Fibroblast of upper back skin (primary cell): ENCODE results near the gene NLN.
"Not testable (repeated sequence)": the region's sequence is repeated elsewhere in the genome, so short reads cannot be mapped to it uniquely, and the experiment has no call there.

Experiments used
- DNase-seq: peaks from one replicate; pipeline ENCODE4 v3.0.0-alpha.2; 2013

NLN gene

DNA sequence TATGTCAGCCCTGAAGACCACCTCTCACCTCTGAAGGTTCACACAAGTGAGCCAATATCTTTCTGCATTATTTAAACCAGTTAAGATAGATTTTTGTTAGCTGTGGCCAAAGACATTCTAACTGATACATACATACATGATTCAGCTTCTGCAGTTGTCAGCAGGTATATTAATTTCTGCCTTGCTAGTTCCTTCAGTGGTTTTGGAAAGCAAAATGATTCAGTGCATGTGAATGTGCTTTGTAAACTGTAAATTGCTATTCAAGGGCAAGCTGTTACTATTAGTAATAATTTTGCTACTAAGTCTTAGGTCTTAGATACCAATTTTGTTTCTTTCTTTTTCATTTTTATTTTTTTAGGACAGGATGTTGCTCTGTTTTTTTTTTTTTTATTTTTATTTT is 115.1 kb downstream of the NLN start:
- peak; percentile 91 for DNase-seq

DNA sequence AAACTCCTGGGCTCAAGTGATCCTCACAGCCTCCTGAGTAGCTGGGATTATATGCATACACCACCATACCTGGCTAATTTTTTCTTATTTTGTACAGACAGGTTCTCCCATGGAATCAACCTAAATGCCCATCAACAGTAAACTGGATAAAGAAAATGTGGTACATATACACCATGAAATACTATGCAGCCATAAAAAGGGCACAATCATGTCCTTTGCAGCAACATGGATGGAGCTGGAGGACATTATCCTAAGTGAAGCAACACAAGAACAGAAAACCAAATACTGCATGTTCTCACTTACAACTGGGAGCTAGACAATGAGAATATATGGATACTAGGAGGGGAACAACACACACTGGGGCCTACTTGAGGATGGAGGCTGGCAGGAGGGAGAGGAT is 117.2 kb downstream of the NLN start:
- DNase-seq, result not testable (repeated sequence)

DNA sequence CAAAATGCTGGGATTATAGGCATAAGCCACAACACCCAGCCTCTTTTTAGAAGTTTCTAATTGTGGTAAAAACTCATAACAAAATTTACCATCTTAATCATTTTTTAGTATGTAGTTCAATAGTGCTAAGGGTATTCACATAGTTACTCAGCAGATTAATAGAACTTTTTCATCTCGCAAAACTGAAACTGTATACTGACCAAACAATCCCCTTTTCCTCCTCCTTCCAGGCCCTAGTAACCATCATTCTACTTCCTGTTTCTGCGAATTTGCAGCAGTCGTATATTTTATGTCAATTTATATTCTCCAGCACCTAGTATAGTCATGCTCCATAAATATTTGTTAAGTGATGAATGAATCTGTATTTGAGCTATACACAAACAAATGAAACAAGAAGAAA is 118.1 kb downstream of the NLN start:
- no peak for DNase-seq

DNA sequence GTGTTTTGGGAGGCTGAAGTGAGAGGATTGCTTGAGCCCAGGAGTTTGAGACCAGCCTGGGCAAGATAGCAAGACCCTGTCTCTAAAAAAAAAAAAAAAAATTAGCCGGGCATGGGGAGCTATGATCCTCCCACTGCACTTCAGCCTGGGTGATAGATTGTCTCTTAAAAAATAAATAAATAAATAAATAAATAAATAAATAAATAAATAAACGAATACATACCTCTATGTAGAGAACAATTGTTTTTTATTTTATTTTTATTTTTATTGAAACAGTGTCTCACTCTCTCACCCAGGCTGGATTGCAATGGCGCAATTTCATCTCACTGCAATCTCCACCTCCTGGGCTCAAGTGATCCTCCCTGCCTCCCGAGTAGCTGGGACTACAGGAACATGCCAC is 122.8 kb downstream of the NLN start:
- not testable (repeated sequence) for DNase-seq

DNA sequence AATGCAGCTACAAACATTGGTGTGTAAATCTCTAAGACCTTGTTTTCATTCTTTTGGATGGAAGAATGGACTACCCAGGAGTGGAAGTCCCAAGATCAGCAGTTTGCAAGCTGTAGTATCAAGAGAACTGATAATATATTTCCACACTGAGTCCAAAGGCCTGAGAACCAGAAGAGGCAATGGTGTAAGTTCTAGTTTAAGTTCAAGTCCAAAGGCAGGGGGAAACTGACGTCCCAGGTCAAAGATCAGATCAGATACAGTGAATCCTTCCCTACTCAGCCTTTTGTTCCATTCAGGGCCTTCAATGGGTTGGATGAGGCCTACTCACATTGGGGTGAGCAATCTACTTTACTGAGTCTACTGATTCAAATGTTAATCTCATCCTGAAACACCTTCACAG is 124.1 kb downstream of the NLN start:
- DNase-seq, result no peak

DNA sequence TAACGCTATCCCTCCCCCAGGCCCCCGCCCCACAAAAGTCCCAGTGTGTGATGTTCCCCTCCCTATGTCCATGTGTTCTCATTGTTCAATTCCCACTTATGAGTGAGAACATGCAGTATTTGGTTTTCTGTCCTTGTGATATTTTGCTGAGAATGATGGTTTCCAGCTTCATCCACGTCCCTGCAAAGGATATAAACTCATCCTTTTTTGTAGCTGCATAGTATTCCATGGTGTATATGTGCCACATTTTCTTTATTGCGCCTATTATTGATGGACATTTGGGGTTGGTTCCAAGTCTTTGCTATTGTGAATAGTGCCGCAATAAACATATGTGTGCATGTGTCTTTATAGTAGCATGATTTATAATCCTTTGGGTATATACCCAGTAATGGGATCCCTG is 125.0 kb downstream of the NLN start:
- not testable (repeated sequence) for DNase-seq

DNA sequence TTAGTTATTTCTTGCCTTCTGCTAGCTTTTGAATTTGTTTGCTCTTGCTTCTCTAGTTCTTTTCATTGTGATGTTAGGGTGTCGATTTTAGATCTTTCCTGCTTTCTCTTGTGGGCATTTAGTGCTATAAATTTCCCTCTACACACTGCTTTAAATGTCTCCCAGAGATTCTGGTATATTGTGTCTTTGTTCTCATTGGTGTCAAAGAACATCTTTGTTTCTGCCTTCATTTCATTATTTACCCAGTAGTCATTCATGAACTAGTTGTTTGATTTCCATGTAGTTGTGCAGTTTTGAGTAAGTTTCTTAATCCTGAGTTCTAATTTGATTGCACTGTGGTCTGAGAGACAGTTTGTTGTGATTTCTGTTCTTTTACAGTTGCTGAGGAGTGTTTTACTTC is 127.9 kb downstream of the NLN start:
- DNase-seq, result not testable (repeated sequence)

DNA sequence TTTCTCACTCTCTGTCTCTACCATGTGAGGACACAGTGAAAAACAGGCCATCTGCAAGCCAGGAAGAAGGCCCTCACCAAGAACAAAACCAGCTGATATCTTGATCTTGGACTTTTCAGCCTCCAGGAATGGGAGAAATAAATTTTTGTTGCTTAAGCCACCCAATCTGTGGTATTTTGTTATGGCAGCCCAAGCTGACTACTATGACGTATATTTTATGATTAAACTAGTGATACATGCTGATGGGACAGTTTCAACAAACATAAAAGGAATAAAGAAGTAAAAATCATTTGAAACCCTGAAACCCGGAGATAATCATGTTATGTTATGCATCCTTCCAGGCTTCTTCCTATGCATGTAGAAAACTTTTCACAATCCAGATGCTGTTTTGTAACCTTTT is 132.9 kb downstream of the NLN start:
- peak; percentile 60 for DNase-seq

DNA sequence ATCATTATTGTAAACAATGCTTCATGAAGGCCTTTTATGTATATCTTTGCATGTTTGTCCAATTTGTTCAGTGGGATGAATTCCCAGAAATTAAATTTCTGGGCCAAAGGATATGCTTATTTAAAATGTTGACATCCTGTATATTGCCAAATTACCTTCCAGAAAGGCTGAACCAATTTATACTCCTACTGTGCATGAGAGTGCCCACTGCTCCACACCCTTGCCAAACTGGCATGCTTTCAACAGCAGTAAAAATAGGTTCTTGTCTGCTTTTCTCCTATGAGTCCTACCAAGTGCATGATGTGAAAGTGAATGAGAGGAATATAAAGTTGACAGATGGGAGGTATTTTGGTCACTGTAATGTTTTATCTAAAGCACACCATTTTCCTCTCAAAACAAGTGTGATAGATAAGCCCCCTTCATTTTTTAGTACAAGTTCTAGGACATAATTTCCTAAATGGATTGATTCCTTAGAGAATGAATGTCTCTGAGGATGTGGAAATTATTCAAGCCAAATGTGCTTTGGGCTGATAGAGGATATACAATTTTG is 133.8 kb downstream of the NLN start:
- no peak for DNase-seq

DNA sequence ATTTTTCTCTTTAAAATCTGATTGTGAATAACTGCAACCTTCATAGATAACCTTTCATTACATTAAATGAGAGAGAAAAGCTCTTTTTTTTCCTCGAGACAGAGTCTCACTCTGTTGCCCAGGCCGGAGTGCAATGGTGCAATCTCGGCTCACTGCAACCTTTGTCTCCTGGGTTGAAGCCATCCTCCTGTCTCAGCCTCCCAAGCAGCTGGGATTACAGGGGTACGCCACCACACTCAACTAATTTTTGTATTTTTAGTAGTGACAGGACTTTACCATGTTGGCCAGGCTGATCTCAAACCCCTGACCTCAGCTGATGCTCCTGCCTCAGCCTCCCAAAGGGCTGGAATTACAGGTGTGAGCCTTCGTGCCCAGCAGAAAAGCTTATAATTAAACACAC is 134.5 kb downstream of the NLN start:
- DNase-seq, result no peak

DNA sequence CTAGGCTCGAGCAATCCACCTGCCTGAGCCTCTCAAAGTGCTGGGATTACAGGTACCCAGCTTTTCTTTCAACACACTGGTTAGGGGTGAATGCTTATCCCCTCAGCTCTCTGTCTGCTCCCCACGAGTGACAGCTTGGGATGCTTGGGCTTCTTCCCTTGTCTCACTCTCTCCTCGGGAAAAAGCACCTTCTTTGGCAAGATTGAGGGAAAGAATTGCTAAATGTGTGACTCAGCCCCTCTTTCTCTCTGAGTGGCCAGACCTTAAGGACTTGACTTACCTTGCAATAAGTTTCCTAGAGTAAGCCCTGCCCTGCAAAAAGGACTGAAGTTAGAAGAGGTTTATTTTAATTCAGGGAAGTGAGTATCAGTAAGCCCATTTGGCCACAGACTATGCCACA is 136.3 kb downstream of the NLN start:
- no peak for DNase-seq

DNA sequence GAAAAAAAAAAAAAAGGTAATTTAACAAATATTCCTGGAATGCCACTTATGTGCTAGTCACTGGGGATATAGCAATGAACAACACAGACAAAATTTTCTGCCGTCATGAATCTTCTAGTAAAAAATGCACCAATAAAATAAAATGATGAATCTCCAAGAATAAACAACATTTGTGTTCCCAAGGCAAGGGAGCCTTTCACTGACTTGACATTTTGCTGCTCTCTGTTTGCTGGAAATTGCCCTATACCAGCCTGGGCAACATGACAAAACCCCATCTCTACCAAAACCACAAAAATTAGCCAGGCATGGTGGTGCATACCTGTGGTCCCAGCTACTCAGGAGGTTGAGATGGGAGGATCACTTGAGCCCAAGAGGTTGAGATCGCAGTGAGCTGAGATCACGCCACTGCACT is 139.8 kb downstream of the NLN start:
- peak; percentile 98 for DNase-seq

DNA sequence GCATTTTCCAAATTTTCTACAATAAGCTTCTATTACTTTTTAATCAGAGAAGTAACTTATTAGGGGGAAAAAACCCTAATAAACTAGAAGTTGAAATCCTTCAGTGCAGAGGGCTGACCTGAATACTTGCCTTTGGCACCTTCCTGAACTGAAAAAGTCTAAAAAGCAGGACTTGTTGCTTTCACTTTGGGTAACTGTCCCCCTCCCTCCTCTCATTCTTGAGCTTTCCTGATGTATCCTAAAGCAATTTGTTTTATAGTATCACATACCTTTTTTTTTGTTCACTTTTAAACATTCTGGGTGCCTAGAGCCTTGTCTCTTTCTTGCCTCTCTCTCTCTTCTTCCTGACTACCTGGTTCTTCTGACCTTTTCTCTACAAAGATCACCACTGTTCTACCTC is 140.4 kb downstream of the NLN start:
- peak; percentile 49 for DNase-seq

DNA sequence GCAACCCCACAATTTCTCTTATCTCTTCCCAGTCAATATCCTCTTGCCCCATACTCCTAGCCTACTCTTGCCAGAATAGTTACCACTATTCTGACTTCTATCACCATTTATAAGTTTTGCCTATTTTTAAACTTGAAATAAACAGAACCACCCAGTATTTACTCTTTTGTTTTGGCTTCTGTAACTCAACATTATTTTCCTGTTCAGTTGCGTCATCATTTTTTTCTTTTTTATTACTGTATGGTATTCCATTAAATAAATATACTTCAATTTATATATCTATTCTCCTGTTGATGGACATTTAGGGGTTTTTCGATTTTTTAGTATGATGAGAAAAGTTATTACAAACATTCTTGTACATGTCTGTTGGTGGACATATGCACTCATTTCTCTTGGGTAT is 141.7 kb downstream of the NLN start:
- DNase-seq, result no peak

DNA sequence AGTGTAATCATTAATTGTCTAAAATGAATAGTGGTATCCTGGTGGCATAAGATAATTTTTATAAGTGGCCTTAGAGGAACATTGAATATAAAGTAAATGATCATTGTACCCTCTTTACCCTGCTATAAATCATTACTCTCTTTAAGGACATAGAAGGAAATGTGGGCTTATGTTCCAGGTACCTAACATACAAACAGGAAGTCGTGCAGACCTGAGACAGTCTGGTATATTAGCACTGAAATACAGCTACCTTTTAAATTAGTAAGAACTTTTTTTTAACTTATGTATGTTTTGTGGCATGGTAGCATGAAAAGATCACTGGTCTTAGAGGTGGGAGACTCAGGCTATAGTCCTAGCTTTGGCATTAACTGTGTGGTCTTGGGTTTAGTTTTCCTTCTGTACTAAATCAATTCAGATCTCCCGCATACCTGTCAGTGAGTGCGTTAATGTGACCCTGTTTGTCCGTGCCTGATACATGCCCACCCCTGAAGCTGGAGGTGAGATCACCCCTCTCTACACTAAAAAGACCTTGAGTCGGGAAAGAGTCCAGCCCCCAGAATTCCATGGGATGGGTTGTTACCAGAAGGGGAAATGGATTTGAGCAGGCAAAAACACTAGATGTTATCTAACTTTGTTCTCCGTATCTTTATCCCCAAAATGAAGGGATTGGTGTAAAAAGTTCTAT is 145.0 kb downstream of the NLN start:
- DNase-seq, result no peak

DNA sequence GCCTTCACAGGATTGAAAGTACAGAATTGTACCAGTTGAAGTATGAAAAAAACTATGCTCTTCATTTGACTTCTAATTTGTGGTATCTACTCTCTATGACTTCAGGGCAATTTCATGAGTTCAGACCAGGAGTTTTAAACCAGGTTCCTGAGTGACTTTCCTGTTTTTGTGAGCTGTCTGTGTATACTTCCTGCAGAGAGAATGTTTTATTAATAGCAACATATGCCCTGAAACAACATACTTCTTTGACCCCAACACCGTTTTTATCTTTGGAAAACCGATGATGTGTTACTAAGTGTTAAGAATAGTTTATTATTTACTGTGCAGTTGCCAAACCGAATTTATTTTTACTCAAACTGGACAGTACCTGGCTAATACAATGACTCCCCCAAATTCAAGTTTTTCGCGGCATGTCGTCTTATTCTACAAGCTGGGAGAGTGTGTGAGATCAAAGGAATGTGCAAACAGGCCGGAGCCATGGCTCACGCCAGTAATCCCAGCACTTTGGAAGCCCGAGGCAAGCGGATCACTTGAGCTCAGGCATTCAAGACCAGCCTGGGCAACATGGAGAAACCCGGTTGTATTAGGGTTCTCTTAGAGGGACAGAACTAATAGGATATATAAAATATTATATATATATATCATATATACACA is 145.7 kb downstream of the NLN start:
- DNase-seq, result no peak

DNA sequence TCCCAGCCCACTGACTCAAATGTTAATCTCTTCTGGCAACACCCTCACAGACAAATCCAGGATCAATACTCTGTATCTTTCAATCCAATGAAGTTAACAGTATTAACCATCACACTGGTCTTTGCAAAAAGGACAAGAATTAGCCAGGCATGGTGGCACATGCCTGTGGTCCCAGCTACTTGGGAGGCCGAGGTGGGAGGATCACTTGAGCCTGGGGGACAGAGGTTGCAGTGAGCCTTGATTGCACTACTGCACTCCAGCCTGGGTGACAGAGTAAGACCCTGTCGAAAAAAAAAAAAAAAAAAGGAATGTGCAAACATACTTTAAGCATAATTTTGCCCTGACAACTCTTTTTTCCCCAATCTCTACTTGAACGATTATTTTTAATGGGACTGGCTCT is 146.5 kb downstream of the NLN start:
- no peak for DNase-seq

DNA sequence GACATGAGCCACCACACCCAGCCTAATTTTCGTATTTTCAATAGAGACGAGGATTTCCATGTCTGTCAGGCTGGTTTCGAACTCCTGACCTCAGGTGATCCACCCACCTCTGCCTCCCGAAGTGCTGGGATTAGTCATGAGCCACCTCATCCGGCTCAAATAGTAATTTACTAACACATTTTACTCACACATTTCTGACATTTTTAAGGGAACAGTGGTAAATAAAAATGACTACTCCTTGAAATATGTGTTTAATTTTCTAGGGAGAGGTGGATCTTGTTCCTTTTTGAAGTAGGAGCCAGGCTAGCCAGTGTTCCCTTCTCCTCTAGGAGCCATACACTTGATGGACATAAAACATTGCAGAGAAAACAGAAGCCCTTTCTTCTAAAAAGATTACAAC is 149.2 kb downstream of the NLN start:
- DNase-seq, result peak; percentile 77

DNA sequence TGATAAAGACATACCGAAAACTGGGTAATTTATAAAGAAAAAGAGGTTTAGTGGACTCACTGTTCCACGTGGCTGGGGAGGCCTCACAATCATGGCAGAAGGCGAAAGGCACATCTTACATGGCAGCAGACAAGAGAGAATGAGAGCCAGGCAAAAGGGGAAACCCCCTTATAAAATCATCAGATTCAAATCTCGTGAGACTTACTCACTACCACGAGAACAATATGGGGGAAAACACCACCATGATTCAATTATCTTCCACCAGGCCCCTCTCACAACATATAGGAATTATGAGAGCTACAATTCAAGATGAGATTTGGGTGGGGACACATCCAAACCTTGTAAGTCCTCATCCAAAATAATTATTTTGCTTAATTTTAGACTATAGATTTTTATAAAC is 149.8 kb downstream of the NLN start:
- DNase-seq, result not testable (repeated sequence)

DNA sequence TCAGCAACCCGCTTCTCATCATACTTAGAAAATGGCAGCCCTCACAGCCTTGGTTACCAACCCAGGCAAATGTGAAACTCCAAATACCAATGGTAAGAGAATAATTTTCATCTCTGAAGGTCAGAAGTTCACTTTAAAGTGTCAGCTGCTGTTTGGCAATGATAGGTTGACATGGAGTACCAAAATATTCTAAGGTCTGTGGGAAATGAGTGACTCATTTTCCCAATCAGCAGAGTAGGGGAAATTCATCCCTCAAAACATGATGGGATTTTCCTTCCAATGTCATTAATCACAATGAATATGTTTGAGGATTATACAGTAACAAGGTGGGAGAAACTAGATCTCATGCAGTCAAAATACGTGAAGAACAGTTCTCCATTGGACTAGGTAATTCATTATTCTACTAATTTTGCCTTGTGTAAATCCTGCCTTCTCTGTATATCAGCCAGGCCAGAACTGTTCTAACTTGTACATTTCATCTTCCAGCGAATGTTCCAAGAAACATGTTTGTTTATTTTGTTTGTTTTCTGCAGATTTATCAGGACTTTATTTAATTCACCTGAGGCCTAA is 151.3 kb downstream of the NLN start:
- DNase-seq, result peak; percentile 73

DNA sequence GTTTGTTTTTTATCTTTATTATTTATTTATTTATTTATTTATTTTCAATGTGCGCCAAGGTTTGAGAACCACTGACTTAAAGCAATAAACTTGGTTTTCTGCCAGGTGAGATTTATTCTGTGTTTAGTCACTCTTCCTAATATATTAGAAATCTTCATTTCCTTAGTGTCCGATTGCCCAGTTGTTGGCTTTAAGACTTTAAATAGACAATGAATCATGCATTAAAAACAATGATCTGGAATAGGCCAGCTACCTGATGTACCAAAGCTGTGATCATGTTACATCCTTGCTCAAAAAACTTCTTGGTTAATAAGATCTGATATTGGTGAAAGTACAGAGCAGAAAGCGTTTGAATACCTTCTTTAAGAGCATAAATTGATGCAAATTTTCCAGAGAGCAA is 152.2 kb downstream of the NLN start:
- peak; percentile 48 for DNase-seq

DNA sequence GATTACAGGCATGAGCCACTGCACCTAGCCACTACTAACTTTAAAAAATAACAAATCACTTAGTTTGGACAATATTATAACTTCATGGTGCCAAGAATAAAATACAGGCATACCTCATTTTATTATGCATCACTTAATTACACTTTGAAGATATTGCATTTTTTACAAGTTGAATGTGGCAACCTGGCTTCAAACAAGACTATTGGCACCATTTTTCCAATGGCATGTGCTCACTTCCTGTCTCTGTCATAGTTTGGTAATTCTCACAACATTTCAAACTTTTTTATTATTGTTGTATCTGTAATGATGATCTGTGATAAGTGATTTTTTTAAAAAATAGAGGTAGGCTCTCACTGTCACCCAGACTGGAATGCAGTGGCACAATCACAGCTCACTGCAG is 154.5 kb downstream of the NLN start:
- no peak for DNase-seq

DNA sequence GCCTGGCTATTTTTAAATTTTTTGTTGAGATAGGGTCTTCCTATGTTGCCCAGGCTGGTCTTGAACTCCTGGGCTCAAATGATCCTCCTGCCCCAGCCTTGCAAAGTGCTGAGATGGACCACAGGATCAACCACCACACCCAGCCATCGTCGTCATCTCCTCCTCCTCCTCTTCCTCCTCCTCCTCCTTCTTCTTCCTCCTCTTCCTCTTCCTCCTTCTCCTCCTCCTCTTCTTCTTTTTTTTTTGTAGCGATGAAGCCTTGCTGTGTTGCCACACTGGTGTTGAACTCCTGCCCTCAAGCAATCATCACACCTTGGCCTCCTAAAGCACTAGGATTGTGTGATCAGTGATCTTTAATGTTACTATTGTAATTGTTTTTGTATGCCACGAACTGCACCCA is 155.0 kb downstream of the NLN start:
- no peak for DNase-seq
